MG63 (cell line): ENCODE results near the gene VAPB. TPM values are rescaled to one million over a fixed set of nuclear protein-coding genes. Genes with fewer than 3 reads are reported as not detected.

Experiments
- DNase-seq: peaks from one replicate; pipeline ENCODE4 v3.0.0-alpha.2; 2020
- H3K27me3 ChIP-seq: fragments of 250-450 bp; sonication (Bioruptor Pico); 2 replicates; pipeline ENCODE4 v1.5.1; 2020; ENCODE audit warnings: mild to moderate bottlenecking, moderate library complexity
- H3K36me3 ChIP-seq: fragments of 250-450 bp; sonication (Bioruptor Pico); 2 replicates; pipeline ENCODE4 v1.5.1; 2020; ENCODE audit warnings: mild to moderate bottlenecking, moderate library complexity
- H3K4me3 ChIP-seq: fragments of 250-450 bp; sonication (Bioruptor Pico); 2 replicates; pipeline ENCODE4 v1.5.1; 2020; ENCODE audit warnings: mild to moderate bottlenecking, moderate library complexity
- H3K9me3 ChIP-seq: fragments of 250-450 bp; sonication (Bioruptor Pico); 2 replicates; pipeline ENCODE4 v1.5.1; 2020; ENCODE audit warnings: mild to moderate bottlenecking, moderate library complexity
- total RNA-seq: library from RNA; depleted of rRNA; stranded (reverse); fragments of >200 nt; shearing (Covaris generic); gene quantifications from 2 replicates; pipeline ENCODE4 v1.2.3, GENCODE V29; 2014; ENCODE audit warnings: low replicate concordance; rRNA removed

The VAPB gene
- total RNA-seq, 1 experiment from 2014 or later: 34.5 TPM

GRCh38 chr20:58495623-58496428 is 106.8 kb downstream of the VAPB start:
- Histone ChIP-seq H3K4me3 (no peak overlapping the region), H3K9me3 (no peaks in the 10 kb centered on the region), H3K36me3 (no peaks in the 10 kb centered on the region), H3K27me3 (no peaks in the 10 kb centered on the region)
- DNase-seq: no peak

GRCh38 chr20:58496429-58496769 is 107.4 kb downstream of the VAPB start:
- Histone ChIP-seq H3K9me3 (no peaks in the 10 kb centered on the region; the same call in 1 of the 2 replicates), H3K36me3 (no peaks in the 10 kb centered on the region), H3K27me3 (no peaks in the 10 kb centered on the region), H3K4me3 (no peak overlapping the region)
- no peak for DNase-seq

- Histone ChIP-seq H3K9me3 (peaks cover 4% of the 10 kb centered on the region), H3K36me3 (no peaks in the 10 kb centered on the region), H3K4me3 (no peak overlapping the region), H3K27me3 (no peaks in the 10 kb centered on the region)
- DNase-seq: no peak
These were observed 108.1 kb downstream of the VAPB start for GRCh38 chr20:58497076-58497641.

- Histone ChIP-seq H3K36me3 (no peaks in the 10 kb centered on the region), H3K4me3 (no peak overlapping the region), H3K27me3 (no peaks in the 10 kb centered on the region), H3K9me3 (peaks cover 4% of the 10 kb centered on the region)
- DNase-seq: no peak
These were observed 108.9 kb downstream of the VAPB start for GRCh38 chr20:58497724-58498469.

- DNase-seq: no peak
- Histone ChIP-seq H3K4me3 (no peak overlapping the region), H3K36me3 (no peaks in the 10 kb centered on the region), H3K27me3 (no peaks in the 10 kb centered on the region), H3K9me3 (peaks cover 9% of the 10 kb centered on the region)
These were observed 109.5 kb downstream of the VAPB start for GRCh38 chr20:58498470-58499068.

- Histone ChIP-seq H3K9me3 (peaks cover 23% of the 10 kb centered on the region), H3K27me3 (no peaks in the 10 kb centered on the region), H3K36me3 (no peaks in the 10 kb centered on the region), H3K4me3 (no peak overlapping the region)
- no peak for DNase-seq
These were observed 111.2 kb downstream of the VAPB start for GRCh38 chr20:58500256-58500655.

Other genes with a start within 250 kb of the VAPB start
- gene ANKRD60, start 160.6 kb upstream of the VAPB start, total RNA-seq: not detected in 2 replicates
- 14.2 and 19.1 TPM in 2 replicates for gene RAB22A, start 79.5 kb upstream of the VAPB start, total RNA-seq
- gene APCDD1L, start 126.2 kb downstream of the VAPB start, total RNA-seq: not detected in 2 replicates